B cell (primary cell): ENCODE data around the gene FAM25G.
"Not testable (repeated sequence)": the region's sequence is repeated elsewhere in the genome, so short reads cannot be mapped to it uniquely, and the experiment has no call there.

Source experiments
- CTCF ChIP-seq: fragments of 200-600 bp; IDR thresholded peaks from one replicate; pipeline ENCODE4 v1.8.0; 2022; ENCODE audit warnings: antibody characterized with exemption, mild to moderate bottlenecking
- EZH2 ChIP-seq: IDR thresholded peaks from 2 replicates; pipeline ENCODE4 v1.6.1; 2012; ENCODE audit warnings: borderline replicate concordance, low read depth, mild to moderate bottlenecking, moderate library complexity, low read length; ENCODE audit not compliant: insufficient read depth, poor library complexity, severe bottlenecking

- TF ChIP-seq CTCF, EZH2: not testable (repeated sequence)
Measured at GRCh38 chr10:47475101-47475500, 16.4 kb downstream of the FAM25G start.
